H1 (cell line): ENCODE measurements around the gene FZD8.

Experiments used
- ATF3 ChIP-seq: IDR thresholded peaks from 2 replicates; pipeline ENCODE4 v1.6.1; 2011; ENCODE audit warnings: low read depth, mild to moderate bottlenecking, low read length; ENCODE audit not compliant: insufficient read depth
- CHD1 ChIP-seq: IDR thresholded peaks from 2 replicates; pipeline ENCODE4 v1.6.1; 2012; ENCODE audit warnings: low read depth, low read length, improper control_type of control experiment
- HDAC2 ChIP-seq, 2 experiments: fragments of 300-600 bp in 1 of 2; sonication (generic) in 1 of 2; IDR thresholded peaks; 2 replicates each; pipeline ENCODE4 v1.6.1; 2011 to 2012; ENCODE audit warnings: low read depth in 2 of 2, low read length in 2 of 2, mild to moderate bottlenecking in 2 of 2, moderate library complexity in 2 of 2, borderline replicate concordance in 1 of 2, inconsistent platforms in 1 of 2
- NRF1 ChIP-seq: IDR thresholded peaks from 2 replicates; pipeline ENCODE4 v1.6.1; 2011; ENCODE audit warnings: mild to moderate bottlenecking, low read depth, low read length, improper control_type of control experiment
- POLR2AphosphoS5 ChIP-seq: IDR thresholded peaks from 2 replicates; pipeline ENCODE4 v1.6.1; 2011; ENCODE audit warnings: low read depth, low read length
- RFX5 ChIP-seq: IDR thresholded peaks from 2 replicates; pipeline ENCODE4 v1.6.1; 2011; ENCODE audit warnings: low read depth, low read length, improper control_type of control experiment, borderline replicate concordance
- TAF1 ChIP-seq: IDR thresholded peaks from 2 replicates; pipeline ENCODE4 v1.6.1; 2011; ENCODE audit warnings: mild to moderate bottlenecking, low read depth, low read length

- TF ChIP-seq ATF3, result no peak
- TF ChIP-seq RFX5, result no peak
- no peak; the same call in 1 of the 2 replicates for TF ChIP-seq POLR2AphosphoS5
- TF ChIP-seq TAF1, result no peak; the same call in 1 of the 2 replicates
- no peak for TF ChIP-seq CHD1
- no peak for TF ChIP-seq HDAC2 (IDR thresholded peaks at IDR 0.05; ENCODE audit: borderline replicate concordance in 1 of 2, low read depth in 2 of 2, low read length in 2 of 2)
- no peak for TF ChIP-seq NRF1
Observed at GRCh38 chr10:35640474-35640873, 1.6 kb downstream of the FZD8 start.
